Spleen (tissue), 11 donors: Measurements from ENCODE around the gene MICAL3. TPM values are rescaled to one million over a fixed set of nuclear protein-coding genes. Genes with fewer than 3 reads are reported as not detected.
"Not testable (repeated sequence)": the region's sequence is repeated elsewhere in the genome, so short reads cannot be mapped to it uniquely, and the experiment has no call there.

Source experiments
- DNase-seq: peaks from one replicate; pipeline ENCODE4 v3.0.0-alpha.2; 2020
- H3K27ac ChIP-seq, 8 donors: fragments of 200-600 bp; sonication (generic) in 7 of 8; 1 replicate in 4 of 8; 2 replicates in 4 of 8; pipeline versions ENCODE4 v1.5.0 to v1.8.0; 2016 to 2021; ENCODE audit warnings: inconsistent platforms in 4 of 8, mild to moderate bottlenecking in 4 of 8, moderate library complexity in 1 of 8
- H3K27me3 ChIP-seq, 7 donors: fragments of 200-600 bp; sonication (generic) in 6 of 7; replicated peaks in 1 of 7; 1 replicate in 4 of 7; 2 replicates in 3 of 7; pipeline versions ENCODE4 v1.5.0 to v1.8.0; 2016 to 2021; ENCODE audit warnings: inconsistent platforms in 3 of 7, mild to moderate bottlenecking in 1 of 7
- H3K36me3 ChIP-seq, 6 donors: fragments of 200-600 bp; sonication (generic) in 5 of 6; 1 replicate in 4 of 6; 2 replicates in 2 of 6; pipeline versions ENCODE4 v1.5.0 to v1.8.0; 2016 to 2021; ENCODE audit warnings: inconsistent platforms in 2 of 6
- H3K4me1 ChIP-seq, 6 donors: fragments of 200-600 bp; sonication (generic) in 5 of 6; 1 replicate in 3 of 6; 2 replicates in 3 of 6; pipeline versions ENCODE4 v1.5.0 to v1.8.0; 2016 to 2021; ENCODE audit warnings: inconsistent platforms in 3 of 6
- H3K4me3 ChIP-seq, 8 donors: fragments of 200-600 bp; sonication (generic) in 7 of 8; 1 replicate in 4 of 8; 2 replicates in 4 of 8; pipeline versions ENCODE4 v1.5.0 to v1.8.0; 2016 to 2021; ENCODE audit warnings: inconsistent platforms in 4 of 8, mild to moderate bottlenecking in 4 of 8, moderate library complexity in 2 of 8
- H3K9me3 ChIP-seq, 8 donors: fragments of 200-600 bp; sonication (generic) in 7 of 8; 1 replicate in 4 of 8; 2 replicates in 4 of 8; pipeline versions ENCODE4 v1.5.0 to v1.8.0; 2016 to 2021; ENCODE audit warnings: inconsistent platforms in 4 of 8
- CTCF ChIP-seq, 11 experiments: fragments of 200-600 bp in 7 of 11; fragments of 450-650 bp in 4 of 11; sonication (generic) in 4 of 11; IDR thresholded peaks in 8 of 11; conservative IDR thresholded peaks in 3 of 11; 1 replicate in 7 of 11; 2 replicates in 4 of 11; pipeline versions ENCODE4 v1.4.0 to v1.8.0; 2016 to 2021; ENCODE audit warnings: antibody characterized with exemption in 11 of 11, inconsistent platforms in 4 of 11, mild to moderate bottlenecking in 1 of 11
- POLR2A ChIP-seq, 3 donors: fragments of 450-650 bp; IDR thresholded peaks; one replicate each; pipeline ENCODE4 v1.5.1; 2017; ENCODE audit warnings: antibody characterized with exemption in 3 of 3, mild to moderate bottlenecking in 1 of 3
- POLR2AphosphoS5 ChIP-seq, 3 donors: sonication (generic); formaldehyde crosslinking; IDR thresholded peaks; one replicate each; pipeline ENCODE4 v1.5.1; 2017; ENCODE audit warnings: antibody characterized with exemption in 3 of 3
- WGBS, 5 donors: extraction: QIAGEN DNeasy Blood & Tissue Kit in 3 of 5; methylation state at CpG; one replicate each; pipeline versions ENCODE4 v1.1.5 to v1.1.7; 2013 to 2018; 5-methylcytosine and 5-hydroxymethylcytosine counted together
- intact Hi-C: fragments of 100-400 bp; cut with DNase I; formaldehyde crosslinking; loops from one replicate; pipeline ENCODE4 v1.15.0; 2023; ENCODE audit warnings: low total_unique reads
- polyA plus RNA-seq, 3 donors: library from polyadenylated mRNA; stranded (reverse); fragments of 200-250 nt; gene quantifications; one replicate each; pipeline ENCODE4 v1.2.1, GENCODE V29; 2013
- total RNA-seq, 7 donors: library from RNA; depleted of rRNA in 3 of 7; stranded (reverse); fragments of >200 nt in 3 of 7; fragmentation: NEBNext Ultra II Directional in 4 of 7; extraction: Animal tissue kit (Norgen Biotek cat#: 25700) in 4 of 7; gene quantifications; one replicate each; pipeline versions ENCODE4 v1.1.0 to v1.2.1, GENCODE V29; 2016 to 2021
- donor health status: healthy with polysubstance abuse.
- donor health status: DM: no; HTN: no; CAD: no; lungs with moderate emphysema.
- donor health status: DM: no; HTN: no; CAD: no.
- donor health status: Bipolar disorder and iron deficiency.
- donor health status: healthy.
- donor health status: DM: no; HTN: no; CAD: no.
- donor health status: DM: yes; HTN: yes; CAD: no.

MICAL3 gene
- total and polyA plus RNA-seq, 10 donors: 2.6 to 133 (median 75.2) TPM

GRCh38 chr22:18029686-18030267 is 5.4 kb upstream of the MICAL3 start:
- Histone ChIP-seq H3K27ac (no peak overlapping the region), H3K27me3 (peaks cover 0 to 22% (median 0%) of the 10 kb centered on the region in 7 donors), H3K4me3 (no peak overlapping the region), H3K9me3 (no peaks in the 10 kb centered on the region), H3K36me3 (no peaks in the 10 kb centered on the region), H3K4me1 (peaks cover 0 to 8% (median 4%) of the 10 kb centered on the region in 6 donors)
- peak; percentile 2 for DNase-seq
- intact Hi-C loops: loop anchor here (5.0 to 10.0 kb wide), 2 partner anchors 115 to 197 kb away; no protein-coding TSS in a partner anchor
- WGBS, 5 donors: 77 to 94% (median 83%) methylated on average over 2 of the region's 2 CpGs
- TF ChIP-seq POLR2A (IDR thresholded peaks at IDR 0.05): no peak
- TF ChIP-seq POLR2AphosphoS5 (IDR thresholded peaks at IDR 0.05): no peak
- TF ChIP-seq CTCF (IDR thresholded peaks at IDR 0.05 in 8 of 11, conservative IDR thresholded peaks at IDR 0.05 in 3 of 11): no peak

GRCh38 chr22:18028817-18029527 is 4.6 kb upstream of the MICAL3 start:
- Histone ChIP-seq H3K9me3 (no peaks in the 10 kb centered on the region), H3K27me3 (peaks cover 0 to 30% (median 0%) of the 10 kb centered on the region in 7 donors), H3K4me1 (peaks cover 0 to 14% (median 10%) of the 10 kb centered on the region in 6 donors), H3K27ac (no peak overlapping the region), H3K4me3 (no peak overlapping the region), H3K36me3 (no peaks in the 10 kb centered on the region)
- intact Hi-C loops: loop anchor here (5.0 to 10.0 kb wide), 2 partner anchors 114 to 197 kb away; no protein-coding TSS in a partner anchor
- TF ChIP-seq POLR2A (IDR thresholded peaks at IDR 0.05) (no peak), POLR2AphosphoS5 (IDR thresholded peaks at IDR 0.05) (no peak), CTCF (IDR thresholded peaks at IDR 0.05 in 8 of 11, conservative IDR thresholded peaks at IDR 0.05 in 3 of 11) (no peak)
- 56 to 75% (median 71%) methylated on average over 3 of the region's 3 CpGs for WGBS, 5 donors
- DNase-seq: peak; percentile 18

GRCh38 chr22:18025898-18026297 is 1.5 kb upstream of the MICAL3 start:
- H3K4me3 ChIP-seq, H3K27ac ChIP-seq, H3K9me3 ChIP-seq, H3K36me3 ChIP-seq: not testable (repeated sequence)
- peak; percentile 12 for DNase-seq
- intact Hi-C loops: loop anchor here (5.0 to 10.0 kb wide), 2 partner anchors 111 to 194 kb away; no protein-coding TSS in a partner anchor
- Histone ChIP-seq H3K27me3 (peaks cover 0 to 44% (median 0%) of the 10 kb centered on the region in 7 donors), H3K4me1 (peaks cover 0 to 28% (median 23%) of the 10 kb centered on the region in 6 donors)
- 91 to 96% (median 91%) methylated on average over 4 of the region's 4 CpGs for WGBS, 5 donors

GRCh38 chr22:18024956-18025720 is 777 bp upstream of the MICAL3 start:
- H3K4me3 ChIP-seq: peak overlapping the region in 4 of 8 donors; percentile 75 to 93 (median 82)
- TF ChIP-seq CTCF (IDR thresholded peaks at IDR 0.05 in 8 of 11, conservative IDR thresholded peaks at IDR 0.05 in 3 of 11): no peak
- TF ChIP-seq POLR2AphosphoS5 (IDR thresholded peaks at IDR 0.05): no peak
- TF ChIP-seq POLR2A (IDR thresholded peaks at IDR 0.05): no peak
- intact Hi-C loops: loop anchor here (5.0 to 10.0 kb wide), 2 partner anchors 110 to 193 kb away; no protein-coding TSS in a partner anchor

More at GRCh38 chr22:18024956-18025720, 777 bp upstream of the MICAL3 start:
- Histone ChIP-seq H3K36me3 (no peaks in the 10 kb centered on the region), H3K4me1 (peaks cover 0 to 28% (median 23%) of the 10 kb centered on the region in 6 donors), H3K27me3 (peaks cover 0 to 44% (median 0%) of the 10 kb centered on the region in 7 donors), H3K27ac (peak overlapping the region in 3 of 8 donors; percentile 57 to 68 (median 57)), H3K9me3 (no peaks in the 10 kb centered on the region)
- WGBS, 5 donors: 48 to 63% (median 58%) methylated on average over 21 of the region's 21 CpGs
- peak; percentile 53 for DNase-seq
